KMS-11 (cell line): ENCODE measurements around the gene CRLF1.

Experiments
- H2AFZ ChIP-seq: fragments of 200-600 bp; sonication (generic); 2 replicates; pipeline ENCODE4 v1.6.1; 2016; ENCODE audit warnings: antibody characterized with exemption, mixed run types, low read depth
- H3K27ac ChIP-seq: fragments of 200-600 bp; sonication (generic); 2 replicates; pipeline ENCODE4 v1.6.1; 2016; ENCODE audit warnings: mild to moderate bottlenecking, mixed run types
- H3K27me3 ChIP-seq: fragments of 200-600 bp; sonication (generic); 2 replicates; pipeline ENCODE4 v1.6.1; 2017; ENCODE audit warnings: mild to moderate bottlenecking, low read depth, mixed run types, moderate library complexity; ENCODE audit not compliant: insufficient read depth
- H3K36me3 ChIP-seq: fragments of 200-600 bp; sonication (generic); 2 replicates; pipeline ENCODE4 v1.6.1; 2017; ENCODE audit warnings: mild to moderate bottlenecking, mixed run types; ENCODE audit not compliant: insufficient read depth
- H3K4me1 ChIP-seq: fragments of 200-600 bp; sonication (generic); 2 replicates; pipeline ENCODE4 v1.6.1; 2016; ENCODE audit warnings: mild to moderate bottlenecking, low read depth, mixed run types; ENCODE audit not compliant: poor library complexity, severe bottlenecking
- H3K4me2 ChIP-seq: fragments of 200-600 bp; sonication (generic); 2 replicates; pipeline ENCODE4 v1.7.0; 2016; ENCODE audit warnings: mild to moderate bottlenecking, mixed run types
- H3K4me3 ChIP-seq: fragments of 200-600 bp; sonication (generic); IDR thresholded peaks from 2 replicates; pipeline ENCODE4 v1.6.1; 2017; ENCODE audit warnings: low read depth, low read length, mixed read lengths; ENCODE audit not compliant: insufficient read depth
- H3K79me2 ChIP-seq: fragments of 200-600 bp; sonication (generic); 2 replicates; pipeline ENCODE4 v1.6.1; 2016; ENCODE audit warnings: low read depth, mixed run types; ENCODE audit not compliant: insufficient read depth
- H3K9ac ChIP-seq: fragments of 200-600 bp; sonication (generic); 2 replicates; pipeline ENCODE4 v1.6.1; 2016; ENCODE audit warnings: mild to moderate bottlenecking, mixed run types
- H4K20me1 ChIP-seq: fragments of 200-600 bp; sonication (generic); 2 replicates; pipeline ENCODE4 v1.6.1; 2016; ENCODE audit warnings: mild to moderate bottlenecking, mixed run types; ENCODE audit not compliant: insufficient read depth
- CTCF ChIP-seq: fragments of 200-600 bp; sonication (generic); conservative IDR thresholded peaks from 2 replicates; pipeline ENCODE4 v1.6.1; 2017; ENCODE audit warnings: low read depth, mild to moderate bottlenecking, antibody characterized with exemption, low read length, moderate library complexity, mixed read lengths

Gene CRLF1

GRCh38 chr19:18605546-18606280 is 886 bp downstream of the CRLF1 start:
- no peaks in the 10 kb centered on the region for H3K36me3 ChIP-seq
- no peak for TF ChIP-seq CTCF
- no peaks in the 10 kb centered on the region for H3K4me1 ChIP-seq
- H3K79me2 ChIP-seq, result no peaks in the 10 kb centered on the region
- no peak overlapping the region for H3K4me3 ChIP-seq
- no peak overlapping the region for H2AFZ ChIP-seq
- H3K27me3 ChIP-seq, result peaks cover 86% of the 10 kb centered on the region
- H3K27ac ChIP-seq, result no peak overlapping the region
- H4K20me1 ChIP-seq, result no peaks in the 10 kb centered on the region
- no peak overlapping the region for H3K4me2 ChIP-seq
- H3K9ac ChIP-seq, result no peak overlapping the region

- Histone ChIP-seq H3K9ac (no peak overlapping the region), H4K20me1 (no peaks in the 10 kb centered on the region), H3K27me3 (peaks cover 86% of the 10 kb centered on the region), H3K36me3 (no peaks in the 10 kb centered on the region), H3K4me1 (no peaks in the 10 kb centered on the region), H2AFZ (no peak overlapping the region), H3K4me2 (no peak overlapping the region), H3K27ac (no peak overlapping the region), H3K79me2 (no peaks in the 10 kb centered on the region), H3K4me3 (no peak overlapping the region)
- no peak for TF ChIP-seq CTCF
Measured at GRCh38 chr19:18605196-18605545, 1.4 kb downstream of the CRLF1 start.

- Histone ChIP-seq H3K4me1 (no peaks in the 10 kb centered on the region), H3K27me3 (peaks cover 85% of the 10 kb centered on the region), H3K27ac (no peak overlapping the region), H3K4me2 (no peak overlapping the region), H3K4me3 (no peak overlapping the region), H3K36me3 (no peaks in the 10 kb centered on the region), H2AFZ (no peak overlapping the region), H3K79me2 (no peaks in the 10 kb centered on the region), H4K20me1 (no peaks in the 10 kb centered on the region), H3K9ac (no peak overlapping the region)
- no peak for TF ChIP-seq CTCF
Measured at GRCh38 chr19:18604820-18605159, 1.8 kb downstream of the CRLF1 start.

GRCh38 chr19:18603958-18604819 is 2.4 kb downstream of the CRLF1 start:
- Histone ChIP-seq H3K27me3 (peaks cover 84% of the 10 kb centered on the region), H3K36me3 (no peaks in the 10 kb centered on the region), H2AFZ (no peak overlapping the region), H3K79me2 (no peaks in the 10 kb centered on the region), H3K4me1 (no peaks in the 10 kb centered on the region), H3K27ac (no peak overlapping the region), H3K4me3 (no peak overlapping the region), H4K20me1 (no peaks in the 10 kb centered on the region), H3K9ac (no peak overlapping the region), H3K4me2 (no peak overlapping the region)
- no peak for TF ChIP-seq CTCF
